Esophagus muscularis mucosa (tissue), 4 donors: ENCODE data around the gene EXOC7. TPM values are rescaled to one million over a fixed set of nuclear protein-coding genes. Genes with fewer than 3 reads are reported as not detected.
A peak's percentile ranks its signal among the peaks of the same experiment; 100 is the strongest.
"Not testable (repeated sequence)": the region's sequence is repeated elsewhere in the genome, so short reads cannot be mapped to it uniquely, and the experiment has no call there.

Source experiments
- DNase-seq: peaks from one replicate; pipeline ENCODE4 v3.0.0-alpha.2; 2017; ENCODE audit errors: extremely low spot score
- H3K27ac ChIP-seq, 4 donors: fragments of 200-600 bp; sonication (generic); replicated peaks in 1 of 4; 1 replicate in 3 of 4; 2 replicates in 1 of 4; pipeline ENCODE4 v1.5.1; 2016 to 2019; ENCODE audit warnings: mild to moderate bottlenecking in 1 of 4
- H3K27me3 ChIP-seq, 4 donors: fragments of 200-600 bp; sonication (generic); one replicate each; pipeline versions ENCODE4 v1.5.1 to v1.6.0; 2016 to 2019
- H3K36me3 ChIP-seq, 4 donors: fragments of 200-600 bp; sonication (generic); one replicate each; pipeline ENCODE4 v1.5.1; 2016 to 2019
- H3K4me1 ChIP-seq, 4 donors: fragments of 200-600 bp; sonication (generic); one replicate each; pipeline ENCODE4 v1.5.1; 2016 to 2019
- H3K4me3 ChIP-seq, 4 donors: fragments of 200-600 bp; sonication (generic); 1 replicate in 2 of 4; 2 replicates in 2 of 4; pipeline ENCODE4 v1.5.1; 2016 to 2019; ENCODE audit warnings: mild to moderate bottlenecking in 4 of 4, moderate library complexity in 1 of 4
- H3K9me3 ChIP-seq, 4 donors: fragments of 200-600 bp; sonication (generic); 1 replicate in 3 of 4; 2 replicates in 1 of 4; pipeline ENCODE4 v1.5.1; 2016 to 2019
- EP300 ChIP-seq: sonication (generic); formaldehyde crosslinking; IDR thresholded peaks from one replicate; pipeline ENCODE4 v1.6.1; 2017; ENCODE audit warnings: antibody characterized with exemption
- POLR2A ChIP-seq: fragments of 450-650 bp; IDR thresholded peaks from one replicate; pipeline ENCODE4 v1.6.1; 2017; ENCODE audit warnings: antibody characterized with exemption, moderate library complexity, mild to moderate bottlenecking, low read depth
- POLR2AphosphoS5 ChIP-seq, 2 donors: sonication (generic); formaldehyde crosslinking; IDR thresholded peaks; one replicate each; pipeline ENCODE4 v1.6.1; 2017; ENCODE audit warnings: antibody characterized with exemption in 2 of 2
- WGBS: methylation state at CpG from one replicate; pipeline ENCODE4 v1.1.5; 2018; 5-methylcytosine and 5-hydroxymethylcytosine counted together
- intact Hi-C: fragments of 100-400 bp; cut with DNase I; formaldehyde crosslinking; loops from one replicate; pipeline ENCODE4 v1.15.1; 2023
- total RNA-seq, 4 donors: library from RNA; depleted of rRNA; stranded (reverse); fragments of >200 nt; gene quantifications; one replicate each; pipeline versions ENCODE4 v1.1.0 to v1.2.1, GENCODE V29; 2016
- TF ChIP-seq, protein P1 (sequence below), 3 experiments: fragments of 200-600 bp in 2 of 3; fragments of 450-650 bp in 1 of 3; sonication (generic) in 2 of 3; IDR thresholded peaks; one replicate each; pipeline ENCODE4 v1.5.1; 2017 to 2019; ENCODE audit warnings: antibody characterized with exemption in 3 of 3, mild to moderate bottlenecking in 2 of 3, moderate library complexity in 1 of 3

Gene EXOC7
- total RNA-seq, 4 donors from 2014 or later: 65.2 to 94.4 (median 77.1) TPM

GRCh38 chr17:76048025-76048605 lies 55.5 kb downstream of the EXOC7 start:
- no peaks in the 10 kb centered on the region for H3K27me3 ChIP-seq
- no peaks in the 10 kb centered on the region for H3K9me3 ChIP-seq
- no peak for DNase-seq
- H3K27ac ChIP-seq: no peak overlapping the region
- H3K4me3 ChIP-seq: no peak overlapping the region
- H3K4me1 ChIP-seq: no peaks in the 10 kb centered on the region
- H3K36me3 ChIP-seq: peaks cover 79 to 100% (median 90%) of the 10 kb centered on the region in 4 donors
- TF ChIP-seq POLR2AphosphoS5 (IDR thresholded peaks at IDR 0.05) (no peak), POLR2A (no peak), EP300 (no peak)
- TF ChIP-seq, protein P1, sequence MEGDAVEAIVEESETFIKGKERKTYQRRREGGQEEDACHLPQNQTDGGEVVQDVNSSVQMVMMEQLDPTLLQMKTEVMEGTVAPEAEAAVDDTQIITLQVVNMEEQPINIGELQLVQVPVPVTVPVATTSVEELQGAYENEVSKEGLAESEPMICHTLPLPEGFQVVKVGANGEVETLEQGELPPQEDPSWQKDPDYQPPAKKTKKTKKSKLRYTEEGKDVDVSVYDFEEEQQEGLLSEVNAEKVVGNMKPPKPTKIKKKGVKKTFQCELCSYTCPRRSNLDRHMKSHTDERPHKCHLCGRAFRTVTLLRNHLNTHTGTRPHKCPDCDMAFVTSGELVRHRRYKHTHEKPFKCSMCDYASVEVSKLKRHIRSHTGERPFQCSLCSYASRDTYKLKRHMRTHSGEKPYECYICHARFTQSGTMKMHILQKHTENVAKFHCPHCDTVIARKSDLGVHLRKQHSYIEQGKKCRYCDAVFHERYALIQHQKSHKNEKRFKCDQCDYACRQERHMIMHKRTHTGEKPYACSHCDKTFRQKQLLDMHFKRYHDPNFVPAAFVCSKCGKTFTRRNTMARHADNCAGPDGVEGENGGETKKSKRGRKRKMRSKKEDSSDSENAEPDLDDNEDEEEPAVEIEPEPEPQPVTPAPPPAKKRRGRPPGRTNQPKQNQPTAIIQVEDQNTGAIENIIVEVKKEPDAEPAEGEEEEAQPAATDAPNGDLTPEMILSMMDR (IDR thresholded peaks at IDR 0.05): no peak
- 83% methylated on average over 9 of the region's 9 CpGs for WGBS
- intact Hi-C loops: no loop called here

DNA sequence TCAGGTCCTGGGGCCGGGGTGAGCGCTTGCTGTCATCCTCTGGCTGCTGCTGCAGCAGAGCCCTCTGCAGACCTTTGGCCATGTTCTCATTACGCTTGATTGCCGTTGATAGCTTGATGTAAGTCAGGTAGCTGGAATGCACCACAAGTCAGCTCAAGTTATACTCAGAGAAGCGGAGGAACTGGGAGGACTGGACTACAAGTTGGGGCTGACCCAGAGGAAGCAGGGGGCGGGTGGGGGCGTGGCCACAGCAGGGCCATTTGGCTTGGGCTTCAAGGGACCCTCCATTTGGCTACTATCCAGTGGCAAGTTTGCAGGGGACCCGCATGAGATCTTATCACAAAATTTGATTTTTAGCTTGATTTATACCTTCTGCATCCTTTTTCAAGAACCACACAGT lies 57.5 kb downstream of the EXOC7 start:
- Histone ChIP-seq H3K36me3 (peaks cover 91 to 100% (median 98%) of the 10 kb centered on the region in 4 donors), H3K4me1 (no peaks in the 10 kb centered on the region), H3K27me3 (no peaks in the 10 kb centered on the region), H3K27ac (no peak overlapping the region), H3K9me3 (no peaks in the 10 kb centered on the region), H3K4me3 (no peak overlapping the region)
- TF ChIP-seq POLR2A (no peak), EP300 (no peak), POLR2AphosphoS5 (IDR thresholded peaks at IDR 0.05) (no peak)
- WGBS: 96% methylated on average over 8 of the region's 8 CpGs
- no peak for DNase-seq
- intact Hi-C loops: no loop called here

- H3K4me3 ChIP-seq, H3K9me3 ChIP-seq, intact Hi-C loops, H3K27me3 ChIP-seq, DNase-seq, H3K27ac ChIP-seq, H3K4me1 ChIP-seq: not testable (repeated sequence)
- peaks cover 92 to 100% (median 100%) of the 10 kb centered on the region in 4 donors for H3K36me3 ChIP-seq
- WGBS: 81% methylated on average over 11 of the region's 11 CpGs
These were observed 59.0 kb downstream of the EXOC7 start for GRCh38 chr17:76044475-76045007.

DNA sequence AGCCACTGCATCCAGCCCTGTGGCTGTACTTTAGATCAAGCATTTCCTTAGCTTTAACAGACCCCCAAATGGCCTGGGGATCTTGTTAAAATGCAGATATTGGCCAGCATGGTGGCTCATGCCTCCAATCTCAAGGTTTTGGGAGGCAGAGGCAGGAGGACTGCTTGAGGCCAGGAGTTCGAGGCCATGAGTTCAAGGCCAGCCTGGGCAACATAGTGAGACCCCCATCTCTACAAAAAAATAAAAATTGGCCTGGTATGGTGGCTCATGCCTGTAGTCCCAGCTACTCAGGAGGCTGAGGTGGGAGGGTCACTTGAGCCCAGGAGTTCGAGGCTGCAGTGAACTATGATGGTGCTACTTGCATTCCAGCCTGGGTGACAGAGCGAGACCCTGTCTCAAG lies 60.7 kb downstream of the EXOC7 start:
- H3K27me3 ChIP-seq, H3K4me3 ChIP-seq, H3K9me3 ChIP-seq, H3K27ac ChIP-seq, H3K4me1 ChIP-seq, DNase-seq, intact Hi-C loops: not testable (repeated sequence)
- H3K36me3 ChIP-seq: peaks cover 91 to 100% (median 96%) of the 10 kb centered on the region in 4 donors
- WGBS: 100% methylated on average over 3 of the region's 3 CpGs

GRCh38 chr17:76040376-76040775 lies 63.2 kb downstream of the EXOC7 start:
- intact Hi-C loops: no loop called here
- TF ChIP-seq POLR2A: no peak
- TF ChIP-seq, protein P1 (IDR thresholded peaks at IDR 0.05): no peak
- TF ChIP-seq EP300: no peak
- no peak for TF ChIP-seq POLR2AphosphoS5 (IDR thresholded peaks at IDR 0.05)
- Histone ChIP-seq H3K27me3 (no peaks in the 10 kb centered on the region), H3K4me3 (no peak overlapping the region), H3K36me3 (peaks cover 66 to 81% (median 73%) of the 10 kb centered on the region in 4 donors), H3K9me3 (no peaks in the 10 kb centered on the region), H3K27ac (peak overlapping the region in 1 of 4 donors; percentile 86), H3K4me1 (peaks cover 6 to 28% (median 21%) of the 10 kb centered on the region in 4 donors)
- no peak for DNase-seq
- WGBS: 52% methylated on average over 6 of the region's 6 CpGs

- Histone ChIP-seq H3K4me1 (peaks cover 6 to 34% (median 22%) of the 10 kb centered on the region in 4 donors), H3K27me3 (no peaks in the 10 kb centered on the region), H3K9me3 (no peaks in the 10 kb centered on the region), H3K27ac (peak overlapping the region; percentile 40 to 86 (median 62)), H3K4me3 (no peak overlapping the region), H3K36me3 (peaks cover 54 to 68% (median 60%) of the 10 kb centered on the region in 4 donors)
- intact Hi-C loops: no loop called here
- TF ChIP-seq POLR2AphosphoS5 (IDR thresholded peaks at IDR 0.05) (peak; percentile 25 to 36), POLR2A (no peak)
- WGBS: 49% methylated on average over 5 of the region's 6 CpGs
- DNase-seq: no peak
These were observed 64.5 kb downstream of the EXOC7 start for GRCh38 chr17:76039121-76039520.

DNA sequence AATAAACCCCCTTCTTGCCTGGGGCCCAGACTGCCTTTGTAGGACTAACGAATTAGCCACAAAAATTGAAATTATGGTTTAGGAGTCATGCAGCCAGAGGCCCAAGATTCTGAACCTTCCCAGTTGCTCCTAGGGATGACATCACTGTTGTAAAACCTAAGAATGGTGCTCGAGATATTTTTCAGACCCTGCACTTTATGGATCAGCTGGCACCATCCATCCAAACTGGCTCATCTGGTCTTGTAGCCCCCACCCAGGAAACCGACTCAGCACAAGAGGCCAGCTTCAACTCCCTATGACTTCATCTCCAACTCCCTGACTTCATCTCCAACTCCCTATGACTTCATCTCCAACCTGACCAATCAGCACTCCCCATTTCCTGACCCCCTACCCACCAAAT lies 65.5 kb downstream of the EXOC7 start:
- no peak overlapping the region for H3K4me3 ChIP-seq
- no peaks in the 10 kb centered on the region for H3K27me3 ChIP-seq
- intact Hi-C loops: no loop called here
- TF ChIP-seq POLR2AphosphoS5 (IDR thresholded peaks at IDR 0.05) (no peak), EP300 (no peak), POLR2A (no peak)
- TF ChIP-seq, protein P1 (IDR thresholded peaks at IDR 0.05): no peak
- 69% methylated on average over 3 of the region's 3 CpGs for WGBS
- H3K9me3 ChIP-seq: no peaks in the 10 kb centered on the region
- DNase-seq: no peak
- peaks cover 6 to 34% (median 22%) of the 10 kb centered on the region in 4 donors for H3K4me1 ChIP-seq
- H3K36me3 ChIP-seq: peaks cover 43 to 57% (median 49%) of the 10 kb centered on the region in 4 donors
- peak overlapping the region in 3 of 4 donors; percentile 62 to 86 (median 63) for H3K27ac ChIP-seq
